Measurements from ENCODE around the gene WDR26.

The WDR26 gene

DNA sequence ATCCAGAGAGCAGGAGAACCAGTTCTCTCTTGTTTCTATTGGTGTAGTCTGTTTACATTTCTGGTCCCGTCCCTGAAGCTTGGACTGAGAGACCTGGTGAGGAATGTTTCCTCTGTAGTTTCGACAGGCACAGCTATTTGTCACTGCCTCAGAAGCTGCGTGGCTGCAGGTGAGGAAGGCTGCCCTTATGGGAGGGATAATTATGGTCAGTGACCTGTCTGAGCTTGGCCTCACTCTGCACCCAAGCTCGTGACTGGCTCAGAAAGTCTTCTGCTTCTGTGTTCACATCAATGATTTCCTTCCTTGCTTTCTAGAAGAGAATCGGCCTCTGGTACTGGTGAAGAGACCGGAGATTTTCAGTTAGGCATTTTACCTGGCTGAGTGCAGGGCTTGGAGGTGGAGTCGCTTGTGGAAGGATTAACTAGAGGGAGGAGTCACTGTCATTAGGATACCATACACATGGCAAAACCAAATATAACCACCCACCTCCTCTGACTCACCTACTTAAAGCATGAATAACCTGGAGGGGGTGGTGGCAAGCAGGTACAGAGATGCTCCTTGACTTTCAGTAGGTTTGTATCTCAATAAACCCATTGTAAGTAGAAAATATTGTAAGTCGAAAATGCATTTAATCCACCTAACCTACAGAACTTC is 19.9 kb upstream of the WDR26 start:
- TF ChIP-seq CTCF (IDR thresholded peaks at IDR 0.05; ENCODE audit: borderline replicate concordance, extremely low read depth, low read length, poor library complexity, severe bottlenecking) = no peak
- no peak for TF ChIP-seq EZH2 (IDR thresholded peaks at IDR 0.05; ENCODE audit: borderline replicate concordance, low read depth, low read length, severe bottlenecking)
- H3K79me2 ChIP-seq (ENCODE audit: insufficient read depth, low read length) = no peaks in the 10 kb centered on the region
- H3K4me1 ChIP-seq (ENCODE audit: insufficient read depth, low read length) = peaks cover 16% of the 10 kb centered on the region
- no peak overlapping the region for H3K4me2 ChIP-seq (ENCODE audit: insufficient read depth, low read length)
- no peak overlapping the region for H3K9ac ChIP-seq (ENCODE audit: low read depth, low read length)
- H3K9me3 ChIP-seq (ENCODE audit: insufficient read depth, low read length, severe bottlenecking) = no peaks in the 10 kb centered on the region
- no peaks in the 10 kb centered on the region for H3K27me3 ChIP-seq (ENCODE audit: insufficient read depth, low read length, poor library complexity)
- DNase-seq (no peak), ATAC-seq (ENCODE audit: insufficient read depth, low read depth) (no peak)
- no peak overlapping the region for H3K4me3 ChIP-seq (ENCODE audit: low read depth in 1 of 2, low read length in 2 of 2)
- H3K27ac ChIP-seq (ENCODE audit: low read length) = no peak overlapping the region
- H3K36me3 ChIP-seq (ENCODE audit: insufficient read depth, low read length) = no peaks in the 10 kb centered on the region
- H4K20me1 ChIP-seq (ENCODE audit: insufficient read depth, low read length) = 0 out of 2 replicates have a peak, but pooled peaks cover 2% of the 10 kb centered on the region
- no peak overlapping the region for H2AFZ ChIP-seq (ENCODE audit: low read depth, low read length)

DNA sequence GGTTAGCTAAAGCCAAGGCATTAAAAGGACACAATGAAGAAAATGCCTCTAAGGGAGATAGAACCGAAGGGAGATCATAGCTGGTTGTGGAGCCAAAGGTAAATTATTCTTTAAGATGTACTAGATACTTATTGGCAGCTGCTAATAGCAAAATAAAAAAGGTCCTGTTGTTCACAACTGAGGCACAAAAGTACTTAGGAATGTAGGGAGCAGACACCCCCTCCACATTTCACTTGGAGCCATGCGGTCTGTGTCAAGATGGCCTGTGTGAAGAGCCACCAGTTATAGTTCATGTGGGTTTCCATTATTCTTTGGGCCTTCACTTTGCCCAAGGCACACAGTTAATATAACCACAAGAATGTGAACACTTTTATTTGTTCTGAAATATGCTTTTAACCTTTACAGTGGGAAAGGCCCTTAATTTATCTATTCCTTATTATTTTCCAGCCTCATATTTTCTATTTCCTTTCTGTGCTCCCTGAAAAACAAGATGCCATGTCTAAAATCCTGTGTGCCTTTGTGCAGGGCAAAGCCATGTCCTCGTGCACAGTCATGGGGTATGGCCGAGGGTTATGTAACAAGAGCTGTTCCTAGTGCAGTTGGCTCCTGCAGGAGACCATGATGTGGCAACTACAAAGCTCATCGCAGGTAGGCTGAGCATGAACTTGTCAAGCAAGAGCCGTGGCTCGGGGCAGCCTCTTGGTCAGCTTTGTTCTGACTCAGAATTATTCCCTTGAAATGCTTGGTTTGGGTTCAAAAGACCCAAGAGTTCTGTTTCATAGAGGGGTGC is 16.2 kb upstream of the WDR26 start:
- ATAC-seq (ENCODE audit: insufficient read depth, low read depth) = no peak

GRCh38 chr1:224450159-224450558 is 15.6 kb upstream of the WDR26 start:
- Histone ChIP-seq H3K4me3 (ENCODE audit: low read depth in 1 of 2, low read length in 2 of 2) (no peak overlapping the region), H3K4me2 (ENCODE audit: insufficient read depth, low read length) (no peak overlapping the region), H2AFZ (ENCODE audit: low read depth, low read length) (no peak overlapping the region), H3K4me1 (ENCODE audit: insufficient read depth, low read length) (peaks cover 3% of the 10 kb centered on the region; the same call in 1 of the 2 replicates), H3K79me2 (ENCODE audit: insufficient read depth, low read length) (no peaks in the 10 kb centered on the region), H4K20me1 (ENCODE audit: insufficient read depth, low read length) (no peaks in the 10 kb centered on the region), H3K27ac (ENCODE audit: low read length) (no peak overlapping the region), H3K9me3 (ENCODE audit: insufficient read depth, low read length, severe bottlenecking) (no peaks in the 10 kb centered on the region), H3K27me3 (ENCODE audit: insufficient read depth, low read length, poor library complexity) (no peaks in the 10 kb centered on the region), H3K9ac (ENCODE audit: low read depth, low read length) (no peak overlapping the region), H3K36me3 (ENCODE audit: insufficient read depth, low read length) (no peaks in the 10 kb centered on the region)
- no peak for TF ChIP-seq CTCF (IDR thresholded peaks at IDR 0.05; ENCODE audit: borderline replicate concordance, extremely low read depth, low read length, poor library complexity, severe bottlenecking)
- DNase-seq = no peak
- ATAC-seq (ENCODE audit: insufficient read depth, low read depth) = no peak

More for the DNA sequence above, 16.2 kb upstream of the WDR26 start:
- H3K4me3 ChIP-seq (ENCODE audit: low read depth in 1 of 2, low read length in 2 of 2) = no peak overlapping the region
- TF ChIP-seq CTCF (IDR thresholded peaks at IDR 0.05; ENCODE audit: borderline replicate concordance, extremely low read depth, low read length, poor library complexity, severe bottlenecking) = no peak
- no peak for TF ChIP-seq EZH2 (IDR thresholded peaks at IDR 0.05; ENCODE audit: borderline replicate concordance, low read depth, low read length, severe bottlenecking)
- no peaks in the 10 kb centered on the region for H4K20me1 ChIP-seq (ENCODE audit: insufficient read depth, low read length)
- H3K27ac ChIP-seq (ENCODE audit: low read length) = no peak overlapping the region
- peaks cover 3% of the 10 kb centered on the region; the same call in 1 of the 2 replicates for H3K4me1 ChIP-seq (ENCODE audit: insufficient read depth, low read length)
- no peak overlapping the region for H3K9ac ChIP-seq (ENCODE audit: low read depth, low read length)
- no peaks in the 10 kb centered on the region for H3K27me3 ChIP-seq (ENCODE audit: insufficient read depth, low read length, poor library complexity)
- H2AFZ ChIP-seq (ENCODE audit: low read depth, low read length) = no peak overlapping the region
- no peak for DNase-seq
- H3K79me2 ChIP-seq (ENCODE audit: insufficient read depth, low read length) = no peaks in the 10 kb centered on the region
- H3K4me2 ChIP-seq (ENCODE audit: insufficient read depth, low read length) = no peak overlapping the region
- H3K9me3 ChIP-seq (ENCODE audit: insufficient read depth, low read length, severe bottlenecking) = no peaks in the 10 kb centered on the region
- H3K36me3 ChIP-seq (ENCODE audit: insufficient read depth, low read length) = no peaks in the 10 kb centered on the region
